HTERT RPE-1 (cell line): ENCODE data around the gene IGFBP3.

Source experiments
- in situ Hi-C: fragments of 300-500 bp; cut with MboI; formaldehyde crosslinking; loops from 4 replicates; pipeline ENCODE4 v1.14.3; 2020; ENCODE audit warnings: low sequenced_read_pairs

IGFBP3 gene

GRCh38 chr7:45893374-45893995 is 27.6 kb downstream of the IGFBP3 start:
- in situ Hi-C loops: no loop called here

DNA sequence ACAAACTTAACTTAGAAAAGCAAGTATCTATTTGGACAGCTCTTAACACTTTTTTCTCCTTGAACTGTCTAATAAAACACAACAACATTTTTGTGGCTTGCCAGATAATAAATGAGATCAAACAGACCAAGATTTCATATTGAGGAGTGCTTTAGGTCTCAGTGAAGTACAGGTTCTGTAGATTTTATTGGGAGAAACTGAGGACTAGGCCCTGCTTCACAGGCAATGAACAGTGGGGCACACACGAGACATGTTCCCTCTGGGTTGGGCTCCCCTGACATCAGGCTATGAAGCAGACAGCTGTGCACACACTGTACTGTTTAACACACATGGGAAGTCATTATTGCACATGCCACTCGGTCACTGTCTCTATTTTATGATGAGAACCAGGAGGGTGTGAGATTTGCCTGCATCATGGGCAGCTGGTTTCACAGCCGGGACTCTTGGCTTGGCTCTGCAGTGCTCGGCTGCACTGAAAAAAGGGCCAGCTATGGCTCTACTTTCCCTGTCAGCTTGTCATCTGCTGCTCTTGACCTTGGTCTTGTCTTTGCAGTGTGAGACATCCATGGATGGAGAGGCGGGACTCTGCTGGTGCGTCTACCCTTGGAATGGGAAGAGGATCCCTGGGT is 28.6 kb downstream of the IGFBP3 start:
- in situ Hi-C loops: no loop called here

GRCh38 chr7:45891462-45892402 is 29.3 kb downstream of the IGFBP3 start:
- in situ Hi-C loops: no loop called here

GRCh38 chr7:45890902-45891461 is 30.1 kb downstream of the IGFBP3 start:
- in situ Hi-C loops: no loop called here

DNA sequence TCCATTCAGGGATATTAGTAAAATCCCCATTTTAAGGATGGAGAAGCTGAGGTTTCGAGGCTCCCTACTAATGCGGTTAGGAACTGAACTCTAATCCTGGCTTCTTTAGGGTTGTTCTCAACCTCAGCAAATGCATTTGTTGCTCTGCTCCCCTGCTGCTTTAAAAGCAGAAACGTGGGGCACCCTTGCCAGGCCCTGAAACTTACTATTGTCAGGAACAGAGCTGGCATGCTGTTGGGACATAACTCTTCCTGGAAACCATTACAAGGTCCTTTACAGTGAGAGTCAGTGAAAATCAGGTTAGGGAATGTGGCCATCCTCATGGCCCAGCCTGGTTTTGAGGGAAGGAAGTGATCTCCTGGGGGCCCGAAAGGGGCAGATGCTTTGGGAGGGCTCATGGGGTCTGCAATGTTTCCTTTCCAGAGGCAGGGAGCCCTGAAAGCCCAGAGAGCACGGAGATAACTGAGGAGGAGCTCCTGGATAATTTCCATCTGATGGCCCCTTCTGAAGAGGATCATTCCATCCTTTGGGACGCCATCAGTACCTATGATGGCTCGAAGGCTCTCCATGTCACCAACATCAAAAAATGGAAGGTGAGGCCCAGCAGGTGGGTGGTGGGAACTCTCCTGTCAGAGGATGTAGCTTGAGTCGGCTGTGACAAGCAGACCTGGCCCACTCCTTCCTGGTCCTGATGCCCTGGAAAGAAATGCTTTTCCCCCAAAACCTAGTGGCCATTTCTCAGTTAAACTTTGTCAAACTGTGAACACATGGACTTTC is 30.8 kb downstream of the IGFBP3 start:
- in situ Hi-C loops: no loop called here

- in situ Hi-C loops: no loop called here
Measured at GRCh38 chr7:45889367-45890067, 31.6 kb downstream of the IGFBP3 start.

GRCh38 chr7:45888993-45889366 is 32.1 kb downstream of the IGFBP3 start:
- in situ Hi-C loops: no loop called here

DNA sequence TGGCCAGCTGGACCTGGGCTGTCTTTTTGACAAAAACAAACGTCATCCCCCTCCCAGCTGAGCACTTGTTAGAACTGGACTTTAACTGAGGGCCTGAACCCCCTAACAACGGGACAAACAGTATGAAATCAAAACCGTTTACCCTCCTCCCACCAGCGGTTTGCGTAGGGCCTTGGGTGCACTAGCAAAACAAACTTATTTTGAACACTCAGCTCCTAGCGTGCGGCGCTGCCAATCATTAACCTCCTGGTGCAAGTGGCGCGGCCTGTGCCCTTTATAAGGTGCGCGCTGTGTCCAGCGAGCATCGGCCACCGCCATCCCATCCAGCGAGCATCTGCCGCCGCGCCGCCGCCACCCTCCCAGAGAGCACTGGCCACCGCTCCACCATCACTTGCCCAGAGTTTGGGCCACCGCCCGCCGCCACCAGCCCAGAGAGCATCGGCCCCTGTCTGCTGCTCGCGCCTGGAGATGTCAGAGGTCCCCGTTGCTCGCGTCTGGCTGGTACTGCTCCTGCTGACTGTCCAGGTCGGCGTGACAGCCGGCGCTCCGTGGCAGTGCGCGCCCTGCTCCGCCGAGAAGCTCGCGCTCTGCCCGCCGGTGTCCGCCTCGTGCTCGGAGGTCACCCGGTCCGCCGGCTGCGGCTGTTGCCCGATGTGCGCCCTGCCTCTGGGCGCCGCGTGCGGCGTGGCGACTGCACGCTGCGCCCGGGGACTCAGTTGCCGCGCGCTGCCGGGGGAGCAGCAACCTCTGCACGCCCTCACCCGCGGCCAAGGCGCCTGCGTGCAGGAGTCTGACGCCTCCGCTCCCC is 32.7 kb downstream of the IGFBP3 start, which contains the start of gene IGFBP1:
IGFBP1 (plus strand) TSS at position 304 of the 808 bp plus-strand sequence; CDS start at position 469, 165 bp downstream.
- in situ Hi-C loops: no loop called here

DNA sequence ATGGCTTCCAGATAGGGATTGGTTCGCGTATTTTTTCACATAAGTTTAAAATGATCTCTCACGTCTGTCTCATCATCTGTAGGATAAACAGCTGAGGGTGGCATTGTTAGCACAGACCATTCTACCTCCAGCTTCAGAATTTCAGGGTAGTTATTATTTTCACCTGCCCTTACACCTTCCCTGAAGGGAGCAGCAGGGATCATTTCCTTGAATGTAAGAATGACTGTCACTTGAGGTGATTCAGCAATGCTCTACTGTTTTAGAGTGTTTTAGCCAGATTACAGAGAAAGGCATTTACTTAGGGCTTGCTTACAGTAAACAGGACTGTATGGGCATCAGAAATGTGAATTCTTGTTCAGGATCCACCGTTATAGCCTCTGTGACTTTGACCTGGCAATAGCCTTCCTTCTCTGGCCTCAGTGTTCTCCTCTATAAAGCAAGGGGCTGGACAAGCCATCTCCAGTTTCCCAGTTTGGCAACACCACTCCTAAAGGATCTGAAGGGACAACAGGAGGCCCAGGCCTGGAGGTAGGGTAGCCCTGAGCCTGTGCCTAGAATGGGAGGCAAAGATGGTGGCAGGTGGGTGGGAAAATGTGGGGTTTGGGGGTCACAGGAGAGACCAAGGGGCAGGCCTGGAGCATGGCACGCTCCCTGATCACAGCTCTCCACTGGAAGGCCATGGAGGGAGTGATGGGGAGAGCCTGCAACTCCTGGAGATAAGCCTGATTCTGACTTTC is 34.0 kb downstream of the IGFBP3 start:
- in situ Hi-C loops: no loop called here

- in situ Hi-C loops: no loop called here
Measured at GRCh38 chr7:45885264-45885882, 35.7 kb downstream of the IGFBP3 start.

DNA sequence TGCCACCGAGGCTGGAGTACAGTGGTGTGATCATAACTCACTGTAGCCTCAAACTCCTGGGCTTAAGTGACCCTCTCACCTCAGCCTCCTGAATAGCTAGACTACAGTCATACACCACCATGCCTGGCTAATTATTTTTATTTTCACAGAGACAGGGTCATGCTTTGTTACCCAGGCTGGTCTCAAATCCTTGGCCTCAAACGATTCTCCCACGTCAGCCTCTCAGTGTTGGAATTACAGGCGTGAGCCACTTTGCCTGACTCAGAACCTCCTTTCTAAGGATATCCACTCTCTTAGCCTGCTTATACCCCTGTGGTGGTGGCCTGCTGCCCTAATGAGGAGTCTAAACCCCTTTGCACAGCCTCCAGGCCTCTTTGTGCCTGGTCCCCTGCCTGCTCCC is 36.9 kb downstream of the IGFBP3 start:
- in situ Hi-C loops: no loop called here

GRCh38 chr7:45882465-45882810 is 38.6 kb downstream of the IGFBP3 start:
- in situ Hi-C loops: no loop called here

DNA sequence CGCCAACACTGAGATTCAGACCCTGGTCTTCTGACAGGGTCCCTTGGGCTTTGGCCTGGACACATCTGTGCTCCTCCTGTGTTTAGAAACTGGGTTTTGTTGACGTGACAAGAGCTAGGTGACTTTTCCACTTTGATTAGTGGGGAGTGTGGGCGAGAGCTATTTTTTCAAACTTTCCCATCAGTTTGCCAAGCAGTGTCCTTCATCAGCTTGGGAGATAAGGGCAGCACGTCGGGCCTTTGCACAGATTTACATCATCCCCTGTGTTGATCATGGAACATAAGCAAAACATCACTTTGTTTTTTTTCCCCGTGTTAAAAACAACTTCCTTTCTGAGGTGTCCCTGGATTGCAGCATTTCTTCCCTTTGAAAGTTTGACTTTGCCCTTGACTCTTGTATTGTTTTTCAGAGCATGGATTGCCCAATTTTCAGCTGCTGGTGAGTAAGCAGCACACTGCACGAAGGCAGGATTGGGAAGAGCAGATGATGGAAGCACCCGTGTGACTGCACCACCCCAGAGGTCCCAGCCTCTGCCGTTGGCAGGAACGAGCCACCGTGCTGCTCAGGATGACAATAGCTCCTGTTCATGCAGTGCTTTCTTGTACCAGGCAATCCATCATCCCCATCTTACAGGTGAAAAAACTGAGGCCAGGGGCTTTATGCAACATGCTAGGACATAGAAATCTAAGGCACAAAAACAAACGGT is 39.2 kb downstream of the IGFBP3 start:
- in situ Hi-C loops: no loop called here

- in situ Hi-C loops: no loop called here
Measured at GRCh38 chr7:45881280-45881758, 39.8 kb downstream of the IGFBP3 start.

- in situ Hi-C loops: no loop called here
Measured at GRCh38 chr7:45880433-45880860, 40.6 kb downstream of the IGFBP3 start.

DNA sequence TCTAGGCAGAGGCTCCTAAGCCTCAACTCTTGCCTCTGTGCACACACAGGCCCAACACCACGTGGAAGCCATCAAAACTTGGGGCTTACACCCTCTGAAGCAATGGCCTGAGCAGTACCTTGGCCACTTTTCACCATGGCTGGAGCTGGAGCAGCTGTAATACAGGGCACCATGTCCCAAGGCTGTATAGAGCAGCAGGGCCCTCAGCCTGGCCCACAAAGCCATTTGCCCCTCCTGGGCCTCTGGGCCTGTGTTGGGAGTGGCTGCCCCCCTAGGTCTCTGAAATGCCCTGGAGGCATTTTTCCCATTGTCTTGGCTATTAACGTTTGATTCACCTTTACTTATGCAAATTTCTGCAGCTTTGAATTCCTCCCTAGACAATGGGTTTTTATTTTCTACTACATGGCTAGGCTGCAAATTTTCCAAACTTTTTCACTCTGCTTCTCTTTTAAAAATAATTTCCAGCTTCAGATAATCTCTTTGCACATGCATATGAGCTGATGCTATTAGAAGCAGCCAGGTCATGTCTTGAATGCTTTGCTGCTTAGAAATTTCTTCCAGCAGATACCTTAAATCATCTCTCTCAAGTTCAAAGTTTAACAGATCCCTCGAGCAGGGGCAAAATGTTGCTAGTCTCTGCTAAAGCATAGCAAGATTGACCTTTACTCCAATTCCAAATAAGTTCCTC is 42.5 kb downstream of the IGFBP3 start:
- in situ Hi-C loops: no loop called here

- in situ Hi-C loops: no loop called here
Measured at GRCh38 chr7:45876519-45876918, 44.6 kb downstream of the IGFBP3 start.
